Measurements from ENCODE around the gene POLA1.

Gene POLA1

GRCh38 chrX:25018682-25019081 lies 325.0 kb downstream of the POLA1 start:
- no peak overlapping the region for H3K27ac ChIP-seq
- TF ChIP-seq ZFX (IDR thresholded peaks at IDR 0.05) (no peak), CTCF (conservative IDR thresholded peaks at IDR 0.05) (no peak)

- no peak overlapping the region for H3K27ac ChIP-seq
- no peak for TF ChIP-seq ZFX (IDR thresholded peaks at IDR 0.05)
- no peak for TF ChIP-seq CTCF (conservative IDR thresholded peaks at IDR 0.05)
These were observed 326.1 kb downstream of the POLA1 start for GRCh38 chrX:25019707-25020390.

GRCh38 chrX:25020391-25020904 lies 326.7 kb downstream of the POLA1 start:
- TF ChIP-seq CTCF (conservative IDR thresholded peaks at IDR 0.05): no peak
- no peak for TF ChIP-seq ZFX (IDR thresholded peaks at IDR 0.05)
- H3K27ac ChIP-seq: no peak overlapping the region

- H3K27ac ChIP-seq: no peak overlapping the region
- TF ChIP-seq ZFX (IDR thresholded peaks at IDR 0.05) (no peak), CTCF (conservative IDR thresholded peaks at IDR 0.05) (peak; percentile 79)
These were observed 327.3 kb downstream of the POLA1 start for GRCh38 chrX:25020905-25021449.

- TF ChIP-seq CTCF (conservative IDR thresholded peaks at IDR 0.05): no peak
- no peak overlapping the region for H3K27ac ChIP-seq
These were observed 329.0 kb downstream of the POLA1 start for GRCh38 chrX:25022499-25023325.

GRCh38 chrX:25023908-25024307 lies 330.2 kb downstream of the POLA1 start:
- TF ChIP-seq CTCF (conservative IDR thresholded peaks at IDR 0.05): no peak
- no peak for TF ChIP-seq ZFX (IDR thresholded peaks at IDR 0.05)
- H3K27ac ChIP-seq: no peak overlapping the region

GRCh38 chrX:25025615-25026014 lies 331.9 kb downstream of the POLA1 start:
- TF ChIP-seq ZFX (IDR thresholded peaks at IDR 0.05) (no peak), CTCF (conservative IDR thresholded peaks at IDR 0.05) (no peak)

More at GRCh38 chrX:25025615-25026014, 331.9 kb downstream of the POLA1 start:
- H3K27ac ChIP-seq: no peak overlapping the region

Data from C4-2B (cell line).